MCF 10A (cell line): ENCODE measurements around the gene EDN2. TPM values are rescaled to one million over a fixed set of nuclear protein-coding genes. Genes with fewer than 3 reads are reported as not detected.

Experiments
- BruUV-seq: library from RNA; stranded (reverse); fragments of 400-500 nt; replicated peaks from 2 replicates; lab custom pipeline; 2021; lab: Mats Ljungman, UMichigan
- CTCF ChIA-PET: fragments of 300-600 bp; sonication (Branson Sonifier 250); formaldehyde crosslinking; extraction: SDS; loops from one replicate; lab custom pipeline; 2021; ENCODE audit warnings: antibody characterized with exemption, inconsistent platforms; lab: Yijun Ruan, JAX
- POLR2A ChIA-PET: fragments of 300-600, 350-650 bp; sonication (Branson Sonifier 250); formaldehyde crosslinking; extraction: SDS; loops from one replicate; lab custom pipeline; 2020; ENCODE audit warnings: antibody characterized with exemption, inconsistent platforms; lab: Yijun Ruan, JAX
- DNase-seq: peaks from one replicate; pipeline ENCODE4 v3.0.0-alpha.2; 2018; ENCODE audit not compliant: unreplicated experiment
- H3K27ac Mint-ChIP-seq: one replicate; pipeline ENCODE4 v1.8.0; 2022; ENCODE audit warnings: mild to moderate bottlenecking, low read depth, mixed read lengths; ENCODE audit not compliant: unreplicated experiment
- H3K27me3 Mint-ChIP-seq: one replicate; pipeline ENCODE4 v1.8.0; 2022; ENCODE audit warnings: mixed read lengths; ENCODE audit not compliant: insufficient read depth, unreplicated experiment
- H3K36me3 Mint-ChIP-seq: one replicate; pipeline ENCODE4 v1.8.0; 2022; ENCODE audit warnings: mild to moderate bottlenecking, moderate library complexity, mixed read lengths; ENCODE audit not compliant: insufficient read depth, unreplicated experiment
- H3K4me1 Mint-ChIP-seq: one replicate; pipeline ENCODE4 v1.8.0; 2022; ENCODE audit warnings: mixed read lengths; ENCODE audit not compliant: insufficient read depth, unreplicated experiment
- H3K4me3 Mint-ChIP-seq: one replicate; pipeline ENCODE4 v1.8.0; 2022; ENCODE audit warnings: mild to moderate bottlenecking, moderate library complexity, mixed read lengths; ENCODE audit not compliant: unreplicated experiment
- H3K9me3 Mint-ChIP-seq: one replicate; pipeline ENCODE4 v1.8.0; 2022; ENCODE audit warnings: mixed read lengths; ENCODE audit not compliant: unreplicated experiment
- intact Hi-C: fragments of 100-400 bp; cut with micrococcal nuclease; formaldehyde crosslinking; loops from 2 replicates; pipeline ENCODE4 v1.14.1; 2022
- total RNA-seq: library from RNA; stranded (reverse); gene quantifications from 2 replicates; pipeline ENCODE4 v1.2.3, GENCODE V29; 2022
- TF ChIP-seq, protein P1 (sequence below): fragments of 200-600 bp; IDR thresholded peaks from one replicate; pipeline ENCODE4 v1.8.0; 2022; ENCODE audit warnings: antibody characterized with exemption, mild to moderate bottlenecking; ENCODE audit not compliant: unreplicated experiment

Gene EDN2
- total RNA-seq, 1 experiment from 2014 or later = 0.58 TPM

DNA sequence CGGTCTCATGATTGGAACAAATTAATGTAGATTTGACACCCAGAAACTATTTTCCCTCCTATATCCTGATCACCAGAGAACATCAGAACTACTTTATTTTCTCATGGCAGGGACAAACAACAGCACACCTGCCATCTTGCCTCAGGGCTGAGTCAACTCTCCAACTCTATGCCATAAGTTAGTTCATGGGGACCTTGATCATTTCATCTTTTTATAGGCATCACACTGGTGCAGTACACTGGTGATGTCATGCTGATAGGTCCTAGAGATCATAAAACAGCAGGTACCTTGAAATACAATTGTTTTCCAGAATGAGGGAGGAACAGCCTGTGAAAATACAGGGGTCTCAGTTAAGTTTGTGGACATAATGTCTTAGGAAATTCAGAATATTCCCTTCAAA lies 45.8 kb downstream of the EDN2 start:
- no peak for DNase-seq
- H3K36me3 Mint-ChIP-seq = no peaks in the 10 kb centered on the region
- H3K27me3 Mint-ChIP-seq = no peaks in the 10 kb centered on the region
- H3K27ac Mint-ChIP-seq = no peak overlapping the region
- peaks cover 16% of the 10 kb centered on the region for H3K4me1 Mint-ChIP-seq
- ChIA-PET CTCF (no interaction called here), POLR2A (interaction anchor here (1.0 kb wide), 1 partner anchor 36 kb away, joined by 4 read pairs; no protein-coding TSS in a partner anchor)
- TF ChIP-seq, protein P1, sequence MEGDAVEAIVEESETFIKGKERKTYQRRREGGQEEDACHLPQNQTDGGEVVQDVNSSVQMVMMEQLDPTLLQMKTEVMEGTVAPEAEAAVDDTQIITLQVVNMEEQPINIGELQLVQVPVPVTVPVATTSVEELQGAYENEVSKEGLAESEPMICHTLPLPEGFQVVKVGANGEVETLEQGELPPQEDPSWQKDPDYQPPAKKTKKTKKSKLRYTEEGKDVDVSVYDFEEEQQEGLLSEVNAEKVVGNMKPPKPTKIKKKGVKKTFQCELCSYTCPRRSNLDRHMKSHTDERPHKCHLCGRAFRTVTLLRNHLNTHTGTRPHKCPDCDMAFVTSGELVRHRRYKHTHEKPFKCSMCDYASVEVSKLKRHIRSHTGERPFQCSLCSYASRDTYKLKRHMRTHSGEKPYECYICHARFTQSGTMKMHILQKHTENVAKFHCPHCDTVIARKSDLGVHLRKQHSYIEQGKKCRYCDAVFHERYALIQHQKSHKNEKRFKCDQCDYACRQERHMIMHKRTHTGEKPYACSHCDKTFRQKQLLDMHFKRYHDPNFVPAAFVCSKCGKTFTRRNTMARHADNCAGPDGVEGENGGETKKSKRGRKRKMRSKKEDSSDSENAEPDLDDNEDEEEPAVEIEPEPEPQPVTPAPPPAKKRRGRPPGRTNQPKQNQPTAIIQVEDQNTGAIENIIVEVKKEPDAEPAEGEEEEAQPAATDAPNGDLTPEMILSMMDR = no peak
- no TSS peak for BruUV-seq
- intact Hi-C loops = loop anchor here (10.0 kb wide), 1 partner anchor 394 kb away; no protein-coding TSS in a partner anchor
- no peaks in the 10 kb centered on the region for H3K9me3 Mint-ChIP-seq
- no peak overlapping the region for H3K4me3 Mint-ChIP-seq

DNA sequence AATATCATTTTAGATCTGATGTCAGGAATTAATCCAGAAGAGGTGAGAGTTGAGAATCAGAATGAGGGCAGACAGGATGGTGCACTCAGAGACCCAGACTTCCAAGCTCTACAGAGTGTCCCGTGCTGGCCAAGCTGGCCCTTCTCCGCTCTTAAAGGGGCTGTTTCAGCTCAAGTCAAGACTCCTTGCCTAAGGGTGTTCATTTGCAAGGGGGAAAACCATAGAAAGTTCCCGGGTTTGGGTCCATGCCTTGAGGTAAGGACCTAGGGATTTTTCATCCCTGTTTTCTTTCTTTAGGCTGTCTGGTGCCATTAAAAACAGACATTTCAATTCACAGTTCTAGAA lies 47.5 kb downstream of the EDN2 start:
- intact Hi-C loops = loop anchor here (10.0 kb wide), 1 partner anchor 392 kb away; no protein-coding TSS in a partner anchor

DNA sequence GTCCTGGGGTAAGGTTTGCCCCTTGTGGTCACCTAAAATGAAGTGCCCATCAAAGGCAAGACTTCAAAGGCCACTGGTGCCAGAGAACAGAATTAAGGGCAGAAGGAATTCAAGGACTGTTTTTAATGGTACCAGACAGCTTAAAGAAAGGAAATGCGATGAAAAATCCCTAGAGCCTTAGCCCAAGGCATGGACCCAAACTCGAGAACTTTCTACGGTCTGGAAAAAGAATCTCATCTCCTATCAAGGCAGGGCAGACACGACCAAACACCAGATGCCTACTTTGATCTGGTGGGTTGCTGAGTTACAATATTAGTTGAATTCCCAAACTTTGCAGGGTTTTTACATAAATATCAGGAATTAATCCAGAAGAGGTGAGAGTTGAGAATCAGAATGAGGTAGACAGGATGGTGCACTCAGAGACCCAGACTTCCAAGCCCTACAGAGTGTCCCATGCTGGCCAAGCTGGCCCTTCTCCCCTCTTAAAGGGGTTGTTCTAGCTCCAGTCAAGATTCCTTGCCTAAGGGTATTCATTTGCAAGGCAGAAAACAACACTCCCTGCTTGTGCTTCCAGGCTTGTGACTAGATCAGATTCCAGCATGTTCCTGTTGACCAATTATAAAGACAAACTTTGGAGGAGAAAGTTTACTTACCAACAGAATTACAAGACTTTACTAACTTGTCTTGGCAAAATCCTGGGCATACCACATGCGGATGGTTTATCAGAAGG lies 48.0 kb downstream of the EDN2 start:
- no peaks in the 10 kb centered on the region for H3K9me3 Mint-ChIP-seq
- DNase-seq = no peak
- ChIA-PET POLR2A (interaction anchor here (0.6 to 1.4 kb wide), 2 partner anchors 57 to 80 kb away, joined by 3 to 4 read pairs; no protein-coding TSS in a partner anchor), CTCF (interaction anchor here (0.6 to 1.5 kb wide), 5 partner anchors 19 to 374 kb away, joined by 3 read pairs; no protein-coding TSS in a partner anchor)
- BruUV-seq = no TSS peak
- no peaks in the 10 kb centered on the region for H3K27me3 Mint-ChIP-seq
- TF ChIP-seq, protein P1 = no peak
- no peak overlapping the region for H3K4me3 Mint-ChIP-seq
- H3K4me1 Mint-ChIP-seq = peaks cover 35% of the 10 kb centered on the region
- no peaks in the 10 kb centered on the region for H3K36me3 Mint-ChIP-seq
- no peak overlapping the region for H3K27ac Mint-ChIP-seq
- intact Hi-C loops = loop anchor here (10.0 kb wide), 1 partner anchor 392 kb away; no protein-coding TSS in a partner anchor

More for the DNA sequence above, 47.5 kb downstream of the EDN2 start:
- peaks cover 33% of the 10 kb centered on the region for H3K4me1 Mint-ChIP-seq
- H3K36me3 Mint-ChIP-seq = no peaks in the 10 kb centered on the region
- TF ChIP-seq, protein P1 = no peak
- no TSS peak for BruUV-seq
- POLR2A ChIA-PET = interaction anchor here (0.7 to 1.4 kb wide), 2 partner anchors 14 to 79 kb away, joined by 3 to 4 read pairs; no protein-coding TSS in a partner anchor
- CTCF ChIA-PET = interaction anchor here (1.5 kb wide), 1 partner anchor 19 kb away, joined by 3 read pairs; no protein-coding TSS in a partner anchor
- no peak overlapping the region for H3K27ac Mint-ChIP-seq
- H3K27me3 Mint-ChIP-seq = no peaks in the 10 kb centered on the region
- H3K9me3 Mint-ChIP-seq = no peaks in the 10 kb centered on the region
- no peak for DNase-seq
- no peak overlapping the region for H3K4me3 Mint-ChIP-seq

DNA sequence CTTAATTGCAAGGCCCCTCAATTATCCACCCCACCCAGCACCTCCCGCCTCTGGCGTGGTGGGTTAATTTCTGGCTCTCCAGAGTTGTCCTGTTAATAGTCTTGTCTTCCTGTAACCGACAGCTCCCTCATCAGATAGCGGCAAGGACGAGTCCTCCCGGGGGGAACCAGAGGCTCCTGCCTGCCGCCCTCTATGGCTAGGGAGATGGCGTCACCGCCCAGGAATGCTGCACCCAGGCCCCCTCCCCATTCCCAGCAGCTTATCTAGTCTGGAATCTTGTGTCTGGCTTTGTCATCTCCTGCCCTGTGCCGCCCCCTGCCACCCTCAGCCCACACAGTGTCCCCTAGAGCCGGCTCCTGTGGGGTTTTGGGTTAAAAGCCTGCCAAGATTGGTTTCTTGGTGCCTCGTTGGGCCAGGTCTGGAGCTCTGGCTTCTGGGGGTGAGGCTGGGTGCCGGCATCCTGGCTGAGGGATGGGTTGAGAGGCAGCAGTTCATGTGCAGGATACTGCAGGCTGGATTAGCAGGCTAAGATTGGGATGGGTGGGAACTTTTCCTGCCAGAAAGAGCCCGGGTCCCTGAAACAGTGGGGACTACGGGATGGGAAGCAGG lies 48.8 kb downstream of the EDN2 start:
- no peak overlapping the region for H3K27ac Mint-ChIP-seq
- H3K27me3 Mint-ChIP-seq = no peaks in the 10 kb centered on the region
- CTCF ChIA-PET = interaction anchor here (0.6 to 5.3 kb wide), 5 partner anchors 16 to 373 kb away, joined by 3 to 61 read pairs (median 3); no protein-coding TSS in a partner anchor
- POLR2A ChIA-PET = interaction anchor here (1.4 kb wide), 1 partner anchor 80 kb away, joined by 4 read pairs; no protein-coding TSS in a partner anchor
- BruUV-seq = no TSS peak
- no peaks in the 10 kb centered on the region for H3K36me3 Mint-ChIP-seq
- TF ChIP-seq, protein P1 = no peak
- intact Hi-C loops = loop anchor here (10.0 kb wide), 1 partner anchor 391 kb away; no protein-coding TSS in a partner anchor
- H3K9me3 Mint-ChIP-seq = no peaks in the 10 kb centered on the region
- DNase-seq = no peak
- peaks cover 35% of the 10 kb centered on the region for H3K4me1 Mint-ChIP-seq
- H3K4me3 Mint-ChIP-seq = no peak overlapping the region
